PC-3 (cell line): Measurements from ENCODE around the gene IQSEC1.

ENCODE experiments used
- CTCF ChIP-seq: fragments of 300-600 bp; sonication (generic); conservative IDR thresholded peaks from 2 replicates; pipeline ENCODE4 v1.5.1; 2017; ENCODE audit warnings: antibody characterized with exemption, low read depth, mild to moderate bottlenecking, low read length
- EZH2phosphoT487 ChIP-seq: fragments of 300-600 bp; sonication (generic); IDR thresholded peaks from 2 replicates; pipeline ENCODE4 v1.6.1; 2018; ENCODE audit warnings: mild to moderate bottlenecking, antibody characterized with exemption, low read length, borderline replicate concordance

DNA sequence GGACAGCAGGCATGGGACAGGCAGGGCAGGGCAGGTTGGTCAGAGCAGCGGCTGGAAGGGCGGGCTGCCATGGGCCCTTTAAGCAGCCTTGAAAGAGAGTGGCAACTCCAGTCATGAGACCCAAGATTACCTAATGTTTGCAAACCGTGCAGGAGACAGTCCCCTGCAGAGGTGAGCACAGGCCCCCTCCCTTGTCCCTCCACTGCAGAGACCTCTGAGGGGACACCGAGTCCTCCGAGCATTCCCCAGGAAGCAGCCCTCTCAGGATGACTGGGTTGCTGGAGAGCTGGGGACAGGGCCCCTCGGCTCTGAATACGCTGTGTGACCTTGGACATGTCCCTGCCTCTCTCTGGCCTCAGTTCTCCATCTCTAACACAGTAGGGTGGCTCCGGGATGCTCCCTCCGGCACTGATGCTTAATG is 81.4 kb downstream of the IQSEC1 start:
- TF ChIP-seq CTCF = no peak
- no peak for TF ChIP-seq EZH2phosphoT487
